Anterior cingulate cortex (tissue), 58 donors: ENCODE data around the gene ALKBH6.
"Not testable (repeated sequence)": the region's sequence is repeated elsewhere in the genome, so short reads cannot be mapped to it uniquely, and the experiment has no call there.

Experiments used
- DNase-seq, 58 donors: peaks; one replicate each; lab custom pipeline; 2025; lab: John Stamatoyannopoulos, UW

The ALKBH6 gene

DNA sequence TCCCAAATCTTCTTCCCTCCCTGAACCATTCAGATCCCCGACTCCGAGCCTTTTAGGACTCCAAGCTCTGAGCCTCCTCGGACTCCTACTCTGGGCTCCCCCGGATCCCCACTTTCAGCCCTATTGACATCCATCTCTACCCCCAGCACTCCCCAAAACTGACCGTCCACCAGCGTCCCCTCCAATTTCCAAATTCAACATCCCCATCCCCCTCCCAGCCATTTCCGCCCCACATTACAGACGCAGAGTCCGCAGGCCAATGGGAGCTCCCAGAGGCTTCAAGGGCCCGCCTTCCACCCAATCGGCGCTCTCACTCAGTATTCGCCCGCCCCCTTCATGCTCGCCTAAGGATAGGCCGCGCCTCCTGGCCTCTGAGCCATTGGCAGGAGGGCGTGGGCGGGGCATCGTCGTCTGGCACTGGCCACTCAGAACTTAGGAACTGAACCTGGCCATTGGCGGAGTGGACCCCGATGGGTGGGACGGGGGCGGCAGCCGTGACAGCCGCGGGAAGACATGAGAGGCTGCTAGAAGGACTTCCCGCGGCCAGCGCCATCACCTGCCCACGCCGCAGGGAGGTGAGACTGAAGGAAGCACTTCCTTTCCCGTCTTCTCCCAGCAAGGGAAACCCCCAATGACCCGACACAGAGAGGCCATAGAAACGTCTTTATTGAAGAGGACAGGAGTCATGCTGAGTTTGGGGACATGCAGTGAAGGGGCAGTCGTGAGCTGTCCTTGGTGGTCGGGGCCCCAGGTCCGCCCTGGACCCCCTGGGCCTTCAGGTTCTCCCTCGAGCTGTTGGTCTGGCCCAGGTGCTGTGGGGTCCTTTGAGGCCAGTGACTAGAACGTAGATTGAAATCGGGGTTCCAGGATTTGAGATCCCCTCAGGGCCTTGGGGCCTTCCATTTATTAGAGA is at the start of gene ALKBH6:
Gene ALKBH6 (minus strand): TSS at position 202 of the 913 bp plus-strand sequence. CDS start 816 bp downstream, outside the sequence.
- peak; percentile 79 to 100 (median 98) for DNase-seq

DNA sequence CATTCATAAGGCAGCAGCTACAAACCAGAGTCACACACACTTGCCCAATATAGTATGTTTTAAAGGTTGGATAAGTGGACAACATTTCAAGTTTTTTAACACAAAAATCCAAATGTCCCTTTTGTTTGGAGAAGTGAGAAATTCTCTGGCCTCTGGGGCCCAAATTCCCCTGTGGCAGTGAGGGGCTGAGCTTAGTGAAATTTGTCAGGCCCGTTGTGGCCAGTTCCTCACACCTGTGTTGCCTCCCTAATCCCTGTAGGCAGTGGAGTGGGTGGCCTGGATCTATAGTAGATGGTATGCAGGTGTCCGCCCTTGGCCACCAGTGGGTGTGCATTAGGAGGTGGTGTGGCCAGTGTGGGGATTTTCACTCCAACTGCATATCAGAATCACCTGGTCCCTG is 47.4 kb upstream of the ALKBH6 start:
- no peak for DNase-seq

- peak in 51 of 58 donors; percentile 4 to 78 (median 54) for DNase-seq
These were observed 46.4 kb upstream of the ALKBH6 start for GRCh38 chr19:36060430-36060829.

- DNase-seq = no peak
These were observed 45.3 kb upstream of the ALKBH6 start for GRCh38 chr19:36059180-36059910.

DNA sequence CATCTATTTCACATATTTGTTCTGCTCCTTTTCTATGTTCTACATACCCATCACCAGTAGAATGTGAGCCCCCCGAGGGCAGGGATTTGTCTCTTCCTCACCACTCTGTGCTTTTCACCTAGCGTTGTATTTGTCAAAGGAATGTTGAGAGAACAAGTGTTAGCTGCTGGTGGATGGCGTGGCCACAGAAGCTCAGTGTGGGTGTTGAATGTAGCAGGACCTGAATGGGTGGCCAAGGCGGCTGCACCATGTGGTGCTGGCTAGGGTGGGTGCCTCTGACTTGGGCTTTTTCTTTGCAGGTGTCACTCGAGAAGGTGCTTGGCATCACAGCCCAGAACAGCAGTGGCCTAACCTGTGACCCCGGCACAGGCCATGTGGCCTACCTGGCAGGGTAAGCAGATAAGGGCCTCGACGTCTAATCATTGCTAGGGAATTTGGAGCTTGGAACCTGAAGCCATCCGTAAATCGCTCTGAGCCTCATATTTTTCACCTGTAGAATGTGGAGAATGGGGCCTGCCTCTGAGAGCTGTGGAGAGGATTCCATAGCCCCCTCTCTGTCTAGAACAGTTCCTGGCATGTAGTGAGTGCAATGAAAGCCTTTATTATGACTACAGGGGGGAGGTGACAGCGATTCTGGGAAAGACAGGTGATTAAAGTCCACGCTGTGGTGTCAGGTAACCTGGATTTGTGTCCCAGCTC is 44.6 kb upstream of the ALKBH6 start:
- DNase-seq = no peak

DNA sequence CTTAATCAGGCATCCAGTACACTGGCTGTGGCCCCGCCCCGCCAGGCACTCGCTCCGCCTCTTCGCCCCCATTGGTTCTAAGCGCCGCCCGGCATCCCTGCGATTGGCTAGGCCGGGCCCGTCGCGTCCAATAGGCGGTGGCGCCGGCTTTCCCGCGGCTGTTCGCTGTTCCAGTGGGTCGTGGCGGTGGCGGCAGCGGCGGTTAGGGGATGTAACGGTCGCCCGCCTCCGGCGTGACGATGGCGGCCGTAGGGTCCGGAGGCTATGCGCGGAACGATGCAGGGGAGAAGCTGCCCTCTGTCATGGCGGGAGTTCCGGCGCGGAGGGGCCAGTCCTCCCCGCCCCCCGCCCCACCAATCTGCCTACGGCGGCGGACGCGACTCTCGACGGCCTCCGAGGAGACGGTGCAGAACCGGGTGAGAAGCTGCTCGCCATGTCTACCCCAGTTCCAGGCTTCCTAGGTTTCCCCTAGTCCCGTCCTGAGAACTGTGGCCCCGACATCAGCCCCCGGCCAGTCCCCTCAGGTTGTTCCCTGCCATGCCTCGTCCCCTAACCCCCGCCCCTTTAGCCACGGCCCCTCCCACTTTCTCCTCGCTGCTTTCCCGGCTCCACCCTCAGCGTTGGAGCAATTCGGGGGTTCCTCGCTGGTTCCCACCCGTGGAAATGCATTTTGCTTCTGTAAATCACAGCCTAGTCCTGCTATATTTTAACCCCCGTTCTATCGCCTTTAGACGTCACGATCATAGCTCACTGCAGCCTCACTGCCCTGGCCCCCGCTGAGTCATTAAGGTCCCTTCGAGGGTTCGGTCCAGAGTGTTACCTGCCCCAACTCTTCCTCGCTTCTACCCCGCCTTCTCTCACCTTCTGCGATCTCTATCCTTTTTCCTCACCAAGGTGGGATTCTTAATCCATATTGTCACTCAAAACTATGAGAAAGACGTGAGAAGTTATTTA is 41.0 kb upstream of the ALKBH6 start, which contains the start of gene WDR62:
Gene WDR62 (plus strand): TSS at position 165 of the 954 bp plus-strand sequence. CDS start 75 bp downstream, at position 240.
- peak in 56 of 58 donors; percentile 91 to 99 (median 97) for DNase-seq

DNA sequence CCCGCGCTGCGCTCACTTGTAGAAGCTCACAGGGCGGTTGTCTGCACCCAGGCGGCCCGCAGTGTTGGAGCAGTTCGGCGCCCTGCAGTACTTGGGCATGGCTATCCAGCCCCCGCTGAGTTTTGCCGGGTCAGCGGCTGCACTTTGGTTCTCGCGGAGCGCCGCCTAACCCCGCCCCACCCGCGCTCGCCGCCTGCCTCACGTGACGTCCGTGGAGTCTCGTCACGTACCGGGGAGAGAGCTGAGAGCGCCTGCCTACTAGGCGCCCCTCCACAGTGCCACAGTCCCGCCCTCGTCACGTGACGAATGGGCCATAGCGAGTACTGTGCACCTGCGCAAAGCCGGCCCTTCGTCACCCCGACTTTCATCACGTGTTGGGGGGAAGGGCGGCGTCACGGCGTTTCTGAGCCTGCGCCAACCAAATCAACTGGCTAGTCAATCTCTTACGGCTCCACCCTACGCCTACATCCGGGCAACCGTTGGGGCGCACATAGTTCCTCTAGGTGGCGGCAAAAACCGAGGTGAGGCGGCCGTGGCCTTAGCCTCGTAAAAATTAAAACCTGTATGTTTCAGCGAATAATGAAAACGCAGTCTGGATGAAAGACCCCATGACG is 40.2 kb upstream of the ALKBH6 start, which contains the start of gene THAP8:
Gene THAP8 (minus strand): TSS at position 167 of the 614 bp plus-strand sequence. CDS start 68 bp downstream, at position 99.
- peak; percentile 95 to 100 (median 99) for DNase-seq

DNA sequence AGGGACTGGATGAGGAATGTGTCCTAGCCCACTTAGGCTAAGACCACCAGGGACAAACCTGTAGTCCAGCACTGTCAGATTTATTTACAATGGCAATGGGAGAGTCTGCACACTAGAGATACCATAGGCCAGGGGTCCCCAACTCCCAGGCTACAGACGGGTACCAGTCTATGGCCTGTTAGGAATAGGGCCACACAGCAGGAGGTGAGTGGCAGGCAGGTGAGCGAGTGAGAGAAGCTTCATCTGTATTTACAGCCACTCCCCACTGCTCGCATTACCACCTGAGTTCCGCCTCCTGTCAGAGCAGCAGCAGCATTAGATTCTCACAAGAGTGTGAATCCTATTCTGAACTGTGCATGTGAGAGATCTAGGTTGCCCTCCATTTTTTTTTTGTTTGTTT is 37.6 kb upstream of the ALKBH6 start:
- no peak for DNase-seq

- peak in 6 of 58 donors; percentile 3 to 19 (median 12) for DNase-seq
These were observed 37.2 kb upstream of the ALKBH6 start for GRCh38 chr19:36051236-36051635.

GRCh38 chr19:36049080-36049698 is 35.2 kb upstream of the ALKBH6 start:
- no peak for DNase-seq

DNA sequence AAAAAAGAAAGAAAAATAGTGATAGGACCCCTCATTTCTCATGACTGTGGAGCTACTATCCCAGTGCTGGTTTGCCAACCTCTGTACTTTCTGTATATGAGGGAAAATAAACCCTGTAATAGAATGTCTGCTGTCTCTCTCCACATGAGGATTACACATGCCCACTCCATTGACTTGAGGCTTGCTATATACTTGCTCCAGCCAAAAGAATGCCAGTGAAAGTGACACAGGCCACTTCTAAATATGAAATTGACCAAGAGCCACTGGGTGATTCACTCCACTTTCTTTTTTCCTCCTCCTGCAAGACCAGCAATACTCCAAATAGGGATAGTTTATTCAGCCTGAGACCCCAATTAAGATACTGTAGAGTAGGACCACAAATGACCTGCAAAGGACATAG is 33.8 kb upstream of the ALKBH6 start:
- no peak for DNase-seq

GRCh38 chr19:36046443-36047050 is 32.5 kb upstream of the ALKBH6 start:
- DNase-seq = peak in 15 of 58 donors; percentile 6 to 60 (median 13)

GRCh38 chr19:36043952-36044351 is 29.9 kb upstream of the ALKBH6 start:
- DNase-seq = peak in 9 of 58 donors; percentile 3 to 20 (median 10)

DNA sequence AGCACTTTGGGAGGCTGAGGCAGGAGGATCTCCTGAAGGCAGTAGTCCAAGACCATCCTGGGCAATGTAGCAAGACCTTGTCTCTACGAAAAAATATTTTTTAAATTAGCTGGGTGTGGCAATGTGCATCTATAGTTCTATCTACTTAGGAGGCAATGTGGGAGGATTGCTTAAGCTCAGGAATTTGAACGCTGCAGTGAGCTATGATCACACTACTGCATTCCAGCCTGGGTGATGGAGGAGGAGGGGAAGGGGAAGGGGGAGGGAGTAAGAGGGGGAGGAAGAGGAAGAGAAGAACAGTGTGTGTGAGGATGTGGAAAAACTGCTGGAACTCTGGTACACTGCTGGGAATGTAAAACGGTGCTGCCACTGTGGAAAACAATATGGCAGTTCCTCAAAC is 27.8 kb upstream of the ALKBH6 start:
- peak in 1 of 58 donors; percentile 6 for DNase-seq

GRCh38 chr19:36041092-36041491 is 27.1 kb upstream of the ALKBH6 start:
- DNase-seq = not testable (repeated sequence)

DNA sequence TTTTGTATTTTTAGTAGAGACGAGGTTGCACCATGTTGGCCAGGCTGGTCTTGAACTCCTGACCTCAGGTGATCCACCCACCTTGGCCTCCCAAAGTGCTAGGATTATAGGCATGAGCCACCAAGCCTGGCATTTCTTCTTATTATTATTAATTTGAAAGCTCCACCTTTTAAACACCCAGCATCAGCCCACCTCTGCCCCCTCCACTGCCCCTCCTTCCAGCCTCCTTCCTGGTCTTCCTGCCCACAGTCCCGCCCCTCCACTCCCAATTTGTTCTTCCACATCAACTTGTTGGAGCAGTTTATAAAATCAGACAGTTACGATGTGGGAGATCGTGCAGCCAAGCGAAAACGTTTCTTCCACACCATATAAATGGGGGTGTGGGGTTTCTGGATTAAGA is 26.5 kb upstream of the ALKBH6 start:
- no peak for DNase-seq

DNA sequence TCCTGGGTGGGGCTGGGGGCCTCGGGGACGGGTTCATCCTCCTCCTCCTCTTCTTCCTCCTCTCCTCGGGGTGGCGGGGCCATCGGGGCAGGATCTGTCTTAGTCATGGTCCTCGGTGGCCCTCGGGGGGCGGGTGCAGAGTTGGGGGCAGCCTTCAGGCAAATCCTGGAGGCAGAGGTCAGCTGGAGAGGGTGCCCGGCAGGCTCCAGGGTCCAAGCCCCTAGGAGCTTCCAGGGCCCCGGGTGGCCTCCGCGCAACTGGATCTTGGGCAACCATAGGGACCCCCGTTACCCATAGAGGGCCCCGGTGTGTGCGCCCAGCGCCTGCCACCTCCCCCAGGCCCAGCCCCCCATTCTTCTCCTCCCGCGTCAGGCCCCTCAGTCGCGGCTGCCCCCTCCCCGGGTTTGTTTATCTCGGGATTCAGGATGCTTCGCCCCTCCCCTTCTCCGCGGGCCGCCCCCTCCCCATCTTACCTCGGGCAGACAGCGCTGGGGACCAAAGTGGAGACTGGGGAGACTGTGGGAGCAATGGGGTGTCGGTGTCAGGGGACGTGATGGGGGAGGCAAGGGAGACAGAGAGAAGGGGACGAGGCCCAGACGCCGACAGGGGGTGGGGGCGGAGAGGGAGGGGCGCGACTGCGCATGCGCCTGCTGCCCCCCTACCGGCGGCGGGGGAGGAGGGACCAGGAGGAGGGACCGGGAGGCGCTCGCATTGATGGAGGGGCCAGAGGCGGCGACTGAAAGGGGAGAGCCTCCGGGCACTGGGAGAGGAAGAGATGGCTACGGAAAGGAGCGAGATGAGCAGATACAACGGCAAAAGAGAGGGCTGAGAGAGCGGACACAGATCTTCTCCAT is 18.5 kb upstream of the ALKBH6 start, which contains the start of gene CLIP3:
Gene CLIP3 (minus strand): TSS at position 623 of the 854 bp plus-strand sequence. CDS start 516 bp downstream, at position 107.
- DNase-seq = peak; percentile 18 to 92 (median 78)
